GM21423 (cell line): ENCODE data around the gene TPCN1.

Experiments used
- ATAC-seq: cut with Tn5 transposase; IDR thresholded peaks from one replicate; pipeline ENCODE4 v1.9.1; 2021; ENCODE audit warnings: mild to moderate bottlenecking, moderate library complexity; ENCODE audit not compliant: unreplicated experiment

The TPCN1 gene

GRCh38 chr12:113257564-113257963 lies 36.3 kb downstream of the TPCN1 start:
- ATAC-seq: no peak

DNA sequence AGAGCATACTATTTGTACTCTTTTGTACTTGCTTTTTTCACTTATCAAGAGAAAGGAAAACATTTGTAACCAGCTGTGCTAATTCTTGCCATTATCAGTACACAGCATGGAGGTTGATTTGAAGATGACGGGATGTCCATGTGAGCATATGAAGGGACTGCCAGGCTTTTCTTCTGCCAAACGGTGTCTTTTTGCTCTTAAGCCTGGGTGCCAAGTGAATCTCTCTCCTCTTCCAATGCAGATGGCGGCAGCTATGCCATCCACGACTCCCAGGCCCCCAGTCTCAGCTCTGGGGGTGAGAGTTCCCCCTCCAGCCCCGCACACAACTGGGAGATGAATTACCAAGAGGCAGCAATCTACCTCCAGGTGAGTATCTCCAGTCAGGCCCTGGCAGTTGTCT lies 38.9 kb downstream of the TPCN1 start:
- ATAC-seq: no peak

DNA sequence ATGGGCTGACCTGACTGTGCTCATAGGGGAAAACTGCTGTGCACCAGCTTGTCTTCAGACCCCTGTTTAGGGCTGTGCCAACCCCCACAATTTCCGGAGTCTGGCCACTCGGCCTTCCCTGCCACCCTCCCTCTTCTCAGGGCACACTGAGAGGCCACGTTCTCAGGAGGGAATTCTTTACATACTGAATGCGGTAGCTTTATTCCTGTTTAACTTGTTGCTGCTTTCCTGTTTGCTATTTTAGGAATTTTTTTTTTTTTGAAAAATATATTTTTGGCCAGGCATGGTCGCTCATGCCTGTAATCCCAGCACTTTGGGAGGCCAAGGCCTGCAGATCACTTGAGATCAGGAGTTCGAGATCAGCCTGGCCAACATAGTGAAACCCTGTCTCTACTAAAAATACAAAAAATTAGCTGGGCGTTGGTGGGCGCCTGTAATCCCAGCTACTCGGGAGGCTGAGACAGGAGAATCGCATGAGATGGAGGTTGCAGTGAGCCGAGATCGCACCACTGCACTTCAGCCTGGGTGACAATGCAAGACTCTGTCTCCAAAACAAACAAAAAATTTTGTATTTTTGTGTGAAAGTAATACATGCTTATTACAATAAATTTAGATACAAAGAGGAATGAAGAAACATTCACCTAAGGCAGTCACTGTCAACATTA lies 39.5 kb downstream of the TPCN1 start:
- ATAC-seq: no peak

DNA sequence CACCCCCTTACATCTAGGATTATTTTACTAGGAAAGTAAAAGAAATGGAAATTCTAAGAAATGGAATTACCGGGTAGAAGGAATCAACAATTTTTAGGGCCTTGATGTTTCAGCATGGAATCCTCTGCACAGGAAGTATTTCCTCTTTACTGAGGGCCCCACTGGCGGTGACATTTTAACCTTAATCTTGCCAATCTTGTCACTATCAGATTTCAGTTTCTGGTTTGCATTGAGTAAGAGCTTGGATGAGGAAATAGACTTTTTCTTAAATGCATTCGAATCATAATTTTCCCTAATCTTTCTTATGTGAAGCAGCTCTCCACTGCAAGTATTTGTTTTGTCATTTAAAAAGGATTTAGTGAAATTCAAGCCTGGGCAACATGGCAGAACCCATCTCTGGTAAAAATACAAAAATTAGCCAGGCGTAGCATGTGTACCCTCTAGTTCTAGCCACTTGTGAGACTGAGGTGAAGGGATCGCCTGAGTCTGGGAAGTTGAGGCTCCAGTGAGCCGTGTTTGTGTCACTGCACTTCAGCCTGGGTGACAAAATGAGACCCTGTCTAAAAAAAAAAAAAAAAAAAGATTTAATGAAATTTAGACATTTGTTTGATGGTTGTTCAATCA lies 40.7 kb downstream of the TPCN1 start:
- ATAC-seq: no peak

DNA sequence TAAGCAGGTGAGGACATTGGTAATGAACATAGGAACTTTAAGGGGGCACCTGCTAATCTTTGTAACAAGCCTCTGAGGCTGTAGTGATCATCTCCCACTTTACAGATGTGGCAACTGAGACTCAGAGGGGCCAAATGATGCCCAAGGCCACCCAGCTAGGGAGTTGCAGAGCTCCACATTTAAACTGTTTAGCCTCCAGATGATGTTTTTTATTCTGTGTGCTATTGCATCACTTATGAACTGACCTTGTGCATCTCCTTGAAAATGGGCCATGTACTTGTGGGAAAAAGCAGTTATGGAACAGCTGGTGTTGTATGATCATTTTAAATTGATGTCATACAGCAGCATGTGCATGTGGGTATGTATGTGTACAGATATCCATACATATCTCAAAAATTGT lies 41.4 kb downstream of the TPCN1 start:
- ATAC-seq: no peak

GRCh38 chr12:113263431-113263963 lies 42.2 kb downstream of the TPCN1 start:
- ATAC-seq: no peak

- ATAC-seq: no peak
Measured at GRCh38 chr12:113266106-113266895, 45.0 kb downstream of the TPCN1 start.

DNA sequence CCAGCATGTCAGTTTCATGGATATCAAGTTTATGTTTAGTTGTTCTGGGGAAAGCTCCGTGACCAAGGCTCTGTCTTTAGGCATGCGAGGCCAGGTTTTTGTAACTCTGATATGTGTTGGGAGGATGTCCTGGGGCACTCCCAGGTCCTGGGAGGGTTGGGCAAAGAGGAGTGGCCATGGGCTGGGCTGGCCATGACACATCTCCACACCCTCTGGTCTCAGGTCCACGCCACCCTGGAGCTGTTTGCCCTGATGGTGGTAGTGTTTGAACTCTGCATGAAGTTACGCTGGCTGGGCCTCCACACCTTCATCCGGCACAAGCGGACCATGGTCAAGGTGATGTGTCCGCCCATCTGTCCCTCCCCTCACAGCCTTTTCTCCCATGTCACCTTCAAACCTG lies 46.4 kb downstream of the TPCN1 start:
- no peak for ATAC-seq

DNA sequence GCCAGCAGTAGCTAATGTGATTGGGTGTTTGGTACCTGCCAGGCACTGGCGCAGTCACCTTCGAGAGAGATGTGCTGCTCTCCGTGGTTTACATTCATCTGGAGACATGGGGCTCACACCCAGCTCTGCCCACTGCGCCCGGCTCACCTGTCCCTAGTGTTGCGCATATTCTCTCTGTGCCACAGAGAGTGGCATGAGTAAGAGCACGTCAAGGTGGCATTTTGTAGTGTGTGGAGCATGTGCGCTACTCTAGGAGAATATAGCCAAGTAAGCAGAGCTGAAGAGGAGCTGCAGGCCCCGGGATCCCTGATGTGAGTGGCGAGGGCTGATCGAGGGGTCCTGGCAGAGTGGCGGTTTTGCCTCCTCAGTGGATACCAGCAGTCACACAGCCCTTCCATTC lies 46.9 kb downstream of the TPCN1 start:
- no peak for ATAC-seq

DNA sequence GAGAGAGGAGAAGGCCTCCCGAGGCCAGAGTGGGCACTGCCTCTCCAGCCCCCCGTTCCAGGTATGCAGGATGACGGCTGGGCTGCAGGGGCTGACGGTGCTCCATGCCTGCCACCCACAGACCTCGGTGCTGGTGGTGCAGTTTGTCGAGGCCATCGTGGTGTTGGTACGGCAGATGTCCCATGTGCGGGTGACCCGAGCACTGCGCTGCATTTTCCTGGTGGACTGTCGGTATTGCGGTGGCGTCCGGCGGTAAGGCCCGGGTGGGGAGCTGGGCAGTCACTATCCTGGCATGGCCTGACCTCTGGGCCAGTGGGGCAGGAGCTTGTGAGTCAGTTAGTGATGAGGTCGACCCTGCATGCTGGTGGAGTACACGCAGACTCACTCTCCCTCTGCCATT lies 47.4 kb downstream of the TPCN1 start:
- no peak for ATAC-seq

- ATAC-seq: no peak
Measured at GRCh38 chr12:113269257-113269943, 48.1 kb downstream of the TPCN1 start.

- no peak for ATAC-seq
Measured at GRCh38 chr12:113270709-113271009, 49.4 kb downstream of the TPCN1 start.

DNA sequence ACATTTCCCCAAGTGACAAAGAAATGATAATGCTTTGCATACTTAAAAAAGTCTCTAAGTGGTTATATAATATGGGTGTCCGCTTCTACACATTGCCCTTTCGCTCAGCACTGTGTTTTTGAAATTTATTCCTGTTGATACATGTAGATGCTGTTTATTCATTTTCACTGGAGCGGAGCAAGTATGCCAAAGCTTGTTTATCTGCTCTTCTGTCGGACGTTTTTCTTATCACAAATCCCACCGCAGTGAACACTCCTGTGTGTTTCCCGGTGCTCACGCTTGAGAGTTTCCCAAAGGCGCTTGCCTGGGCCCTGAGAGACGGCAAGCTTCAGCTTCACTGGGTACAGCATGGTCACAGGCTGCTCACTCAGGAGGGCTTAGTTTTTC lies 50.2 kb downstream of the TPCN1 start:
- no peak for ATAC-seq

DNA sequence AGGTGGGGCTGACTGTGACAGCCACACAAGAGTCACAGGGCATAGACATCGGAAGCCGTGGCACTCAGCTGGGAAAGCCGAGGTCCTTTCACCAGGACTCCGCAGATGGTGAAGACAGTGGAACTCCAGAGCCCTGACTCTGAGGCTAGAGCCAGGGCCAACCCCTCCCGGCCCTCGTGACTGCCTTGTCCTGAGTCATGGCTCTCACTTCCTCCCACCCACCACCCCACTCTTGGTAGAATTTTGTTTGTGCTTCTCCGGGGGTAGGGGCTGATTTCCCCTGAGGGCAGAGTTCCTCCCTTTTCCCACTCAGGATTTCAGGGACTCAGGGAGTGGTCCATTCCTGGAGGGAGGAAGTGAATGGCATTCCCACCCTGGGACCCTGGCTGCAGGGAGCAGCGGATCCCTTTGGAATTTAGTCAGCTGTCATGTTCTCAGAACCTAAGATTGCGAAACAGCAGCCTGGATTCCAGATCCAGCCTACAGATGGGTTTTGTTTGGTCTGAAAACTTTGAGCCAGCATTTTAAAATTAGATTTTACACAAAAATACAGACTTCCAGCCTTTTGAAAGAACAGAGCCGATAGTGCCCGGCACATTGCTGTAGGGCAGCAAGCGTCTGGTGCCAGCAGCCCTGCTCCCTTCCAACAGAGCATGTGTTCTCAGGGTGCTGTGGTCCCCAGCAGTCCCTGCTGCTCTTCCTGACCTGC lies 50.7 kb downstream of the TPCN1 start:
- no peak for ATAC-seq

- no peak for ATAC-seq
Measured at GRCh38 chr12:113273053-113273725, 51.9 kb downstream of the TPCN1 start.

GRCh38 chr12:113274848-113275247 lies 53.6 kb downstream of the TPCN1 start:
- ATAC-seq: no peak

- no peak for ATAC-seq
Measured at GRCh38 chr12:113276306-113276705, 55.0 kb downstream of the TPCN1 start.

GRCh38 chr12:113276946-113277500 lies 55.8 kb downstream of the TPCN1 start:
- ATAC-seq: no peak

DNA sequence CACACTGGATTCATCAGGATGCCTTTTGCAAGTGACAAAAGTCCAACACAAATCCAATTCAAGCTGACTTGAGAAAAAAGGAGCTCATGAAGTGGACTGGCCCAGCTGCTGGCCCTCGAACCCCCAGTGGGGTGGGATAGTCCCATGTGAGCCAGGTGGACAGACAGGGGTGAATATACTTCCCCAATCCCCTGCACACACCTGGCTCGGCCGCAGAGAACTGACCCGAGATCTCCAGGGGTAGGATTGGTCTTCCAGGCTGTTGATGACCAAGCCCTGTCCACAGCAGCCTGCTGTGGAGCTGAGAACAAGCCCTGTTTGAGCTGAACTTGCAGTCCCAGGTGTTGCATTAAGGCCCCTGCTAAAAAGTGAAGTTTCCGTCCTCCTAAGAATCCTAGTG lies 56.2 kb downstream of the TPCN1 start:
- ATAC-seq: no peak

DNA sequence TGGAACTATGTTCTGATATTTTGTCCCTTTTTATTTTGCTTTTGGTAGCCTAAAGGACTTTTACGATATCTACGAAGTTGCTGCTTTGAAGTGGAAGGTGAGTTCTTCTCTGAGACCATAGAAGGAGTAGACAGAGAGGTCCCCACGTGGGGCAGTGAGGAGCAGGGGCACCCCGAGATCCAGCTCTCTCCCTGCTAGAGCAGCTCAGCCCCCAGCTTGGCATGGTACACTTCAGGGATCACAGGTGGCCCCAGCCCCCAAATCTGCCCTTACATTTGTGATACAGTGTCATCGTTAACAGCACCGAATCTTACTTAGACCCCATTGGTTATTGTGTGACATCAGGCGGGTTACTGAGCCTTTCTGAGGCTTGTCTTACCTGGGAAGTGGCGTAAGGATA lies 56.9 kb downstream of the TPCN1 start:
- no peak for ATAC-seq
